ENCODE results near the gene CBX3.

DNA sequence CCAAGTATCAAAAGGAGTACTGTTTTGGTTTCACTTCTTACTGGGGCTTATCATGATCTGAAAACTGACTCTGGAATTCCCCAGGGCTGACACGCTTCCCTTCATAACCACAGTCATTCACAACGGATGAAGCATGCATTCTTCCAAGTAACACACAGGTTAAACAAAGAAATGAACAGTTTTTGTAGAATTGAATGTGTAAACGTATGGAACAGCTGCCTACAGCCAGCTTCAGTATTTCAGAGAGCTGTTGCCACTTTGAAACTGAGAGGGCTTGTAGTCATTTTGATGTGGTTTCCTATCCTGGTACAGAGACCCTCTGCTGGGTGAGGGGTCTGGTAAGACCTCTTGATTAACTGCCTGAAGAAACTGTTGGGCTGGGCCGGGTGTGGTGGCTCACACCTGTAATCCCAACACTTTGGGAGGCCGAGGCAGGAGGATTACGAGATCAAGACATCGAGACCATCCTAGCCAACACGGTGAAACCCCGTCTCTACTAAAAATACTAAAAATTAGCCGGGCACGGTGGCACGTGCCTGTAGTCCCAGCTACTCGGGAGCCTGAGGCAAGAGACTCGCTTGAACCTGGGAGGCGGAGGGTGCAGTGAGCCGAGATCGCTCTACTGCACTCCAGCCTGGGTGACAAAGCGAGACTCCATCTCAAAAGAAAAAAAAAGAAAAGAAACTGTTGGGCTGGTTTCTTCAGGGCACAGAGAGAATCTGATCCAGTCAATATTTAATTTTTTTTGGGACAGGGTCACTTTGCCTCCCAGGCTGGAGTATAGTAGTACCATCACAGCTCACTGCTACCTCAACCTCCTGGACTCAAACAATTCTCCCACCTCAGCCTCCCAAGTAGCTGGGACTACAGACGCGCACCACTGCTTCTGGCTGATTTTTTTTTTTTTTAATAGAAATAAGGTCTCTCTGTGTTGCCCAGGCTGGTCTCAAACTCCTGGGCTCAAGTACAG is 44.8 kb upstream of the CBX3 start:
- TF ChIP-seq CTCF (IDR thresholded peaks at IDR 0.05; ENCODE audit: insufficient read depth, low read length, poor library complexity, severe bottlenecking) (no peak), EZH2phosphoT487 (conservative IDR thresholded peaks at IDR 0.05; ENCODE audit: low read length) (no peak)

All from SU-DHL-6 (cell line).